Neuronal stem cell (in vitro differentiated cells): ENCODE results near the gene UBE2S.

Experiments
- DNase-seq: peaks from one replicate; pipeline ENCODE4 v3.0.0-alpha.2; 2013; ENCODE audit warnings: low spot score
- H2AFZ ChIP-seq: one replicate; pipeline ENCODE4 v1.6.1; 2013; ENCODE audit warnings: mild to moderate bottlenecking, low read length, inconsistent platforms
- H2AK5ac ChIP-seq: 2 replicates; pipeline ENCODE4 v1.6.1; 2013; ENCODE audit warnings: low read depth, mild to moderate bottlenecking, inconsistent platforms, low read length, moderate library complexity, mixed read lengths
- H2BK120ac ChIP-seq: 2 replicates; pipeline ENCODE4 v1.6.1; 2013; ENCODE audit warnings: low read depth, mild to moderate bottlenecking, inconsistent platforms, low read length, moderate library complexity, mixed read lengths
- H2BK12ac ChIP-seq: one replicate; pipeline ENCODE4 v1.6.1; 2013; ENCODE audit warnings: low read length, inconsistent platforms
- H2BK15ac ChIP-seq: 2 replicates; pipeline ENCODE4 v1.6.1; 2013; ENCODE audit warnings: mild to moderate bottlenecking, low read length, inconsistent platforms, mixed read lengths
- H2BK5ac ChIP-seq: one replicate; pipeline ENCODE4 v1.6.1; 2013; ENCODE audit warnings: inconsistent platforms, mild to moderate bottlenecking, low read length, moderate library complexity
- H3K14ac ChIP-seq: one replicate; pipeline ENCODE4 v1.6.1; 2013; ENCODE audit warnings: low read length, inconsistent platforms
- H3K18ac ChIP-seq: 2 replicates; pipeline ENCODE4 v1.6.1; 2013; ENCODE audit warnings: low read length, inconsistent platforms
- H3K23ac ChIP-seq: 2 replicates; pipeline ENCODE4 v1.6.1; 2013; ENCODE audit warnings: low read depth, mild to moderate bottlenecking, mixed read lengths, low read length, inconsistent platforms; ENCODE audit not compliant: poor library complexity
- H3K27ac ChIP-seq: replicated peaks from 3 replicates; pipeline ENCODE4 v1.5.1; 2013; ENCODE audit warnings: low read length, inconsistent platforms
- H3K27me3 ChIP-seq, 3 experiments: 2 replicates each; pipeline ENCODE4 v1.6.1; 2013; ENCODE audit warnings: low read length in 3 of 3, mild to moderate bottlenecking in 2 of 3, inconsistent platforms in 1 of 3, low read depth in 1 of 3, mixed read lengths in 1 of 3, moderate library complexity in 1 of 3; ENCODE audit not compliant: control insufficient read depth in 3 of 3, insufficient read depth in 3 of 3
- H3K36me3 ChIP-seq, 2 donors: replicated peaks in 1 of 2; 2 replicates each; pipeline ENCODE4 v1.6.1; 2013; ENCODE audit warnings: low read length in 2 of 2; ENCODE audit not compliant: control insufficient read depth in 2 of 2, insufficient read depth in 2 of 2
- H3K4ac ChIP-seq: 2 replicates; pipeline ENCODE4 v1.6.1; 2013; ENCODE audit warnings: inconsistent platforms, mild to moderate bottlenecking, low read length, moderate library complexity
- H3K4me1 ChIP-seq, 2 donors: 1 replicate in 1 of 2; 2 replicates in 1 of 2; pipeline ENCODE4 v1.6.1; 2013; ENCODE audit warnings: low read length in 2 of 2, low read depth in 1 of 2; ENCODE audit not compliant: control insufficient read depth in 2 of 2, insufficient read depth in 1 of 2
- H3K4me2 ChIP-seq: one replicate; pipeline ENCODE4 v1.6.1; 2013; ENCODE audit warnings: mild to moderate bottlenecking, low read length, inconsistent platforms; ENCODE audit not compliant: insufficient read depth, poor library complexity, severe bottlenecking
- H3K4me3 ChIP-seq, 2 donors: 2 replicates each; pipeline ENCODE4 v1.5.1; 2013; ENCODE audit warnings: low read length in 2 of 2, mild to moderate bottlenecking in 2 of 2, inconsistent platforms in 1 of 2, moderate library complexity in 1 of 2
- H3K79me1 ChIP-seq: one replicate; pipeline ENCODE4 v1.6.1; 2013; ENCODE audit warnings: low read depth, mild to moderate bottlenecking, inconsistent platforms, low read length, moderate library complexity
- H3K9ac ChIP-seq: one replicate; pipeline ENCODE4 v1.6.1; 2013; ENCODE audit warnings: mild to moderate bottlenecking, low read depth, low read length, inconsistent platforms; ENCODE audit not compliant: poor library complexity
- H3K9me3 ChIP-seq, 2 donors: replicated peaks in 1 of 2; 2 replicates each; pipeline versions ENCODE3 to v1.6.1; 2013; ENCODE audit warnings: low read length in 2 of 2, mild to moderate bottlenecking in 2 of 2, inconsistent platforms in 1 of 2, low read depth in 1 of 2, mixed read lengths in 1 of 2, moderate library complexity in 1 of 2; ENCODE audit not compliant: control insufficient read depth in 2 of 2, insufficient read depth in 1 of 2
- H4K8ac ChIP-seq: one replicate; pipeline ENCODE4 v1.6.1; 2013; ENCODE audit warnings: low read depth, mild to moderate bottlenecking, inconsistent platforms, low read length, moderate library complexity
- H4K91ac ChIP-seq: one replicate; pipeline ENCODE4 v1.6.1; 2013; ENCODE audit warnings: low read length, low read depth, mild to moderate bottlenecking, inconsistent platforms; ENCODE audit not compliant: poor library complexity
- WGBS, 2 donors: extraction: QIAGEN DNeasy Blood & Tissue Kit; methylation state at CpG; one replicate each; pipeline ENCODE4 v1.1.7; 2013; ENCODE audit warnings: missing lambda C conversion rate in 2 of 2, mixed read lengths in 1 of 2; ENCODE audit not compliant: insufficient read length in 2 of 2, insufficient replicate concordance in 1 of 2; ENCODE audit errors: extremely low coverage in 2 of 2; 5-methylcytosine and 5-hydroxymethylcytosine counted together

UBE2S gene

DNA sequence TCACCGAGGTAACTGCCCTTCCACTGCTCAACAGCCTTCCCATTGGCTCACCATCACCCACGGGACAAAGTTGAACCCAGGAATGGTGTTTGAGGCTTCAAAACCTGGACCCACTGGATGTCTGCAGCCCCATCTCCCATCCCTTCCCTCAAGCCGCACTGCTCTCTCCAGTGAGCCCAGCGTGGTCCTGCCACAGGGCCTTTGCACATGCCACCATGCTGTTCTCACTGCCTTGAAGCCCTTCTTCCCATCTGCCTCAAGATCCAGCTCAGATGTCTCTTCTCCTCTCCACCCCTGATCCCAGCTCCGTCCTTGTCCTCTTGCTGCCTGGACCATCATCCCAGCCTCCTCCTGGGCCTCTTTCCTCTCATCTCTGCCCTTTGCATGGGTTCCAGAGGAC lies 31.5 kb upstream of the UBE2S start:
- H4K91ac ChIP-seq = no peak overlapping the region
- no peaks in the 10 kb centered on the region for H3K36me3 ChIP-seq

GRCh38 chr19:55437410-55437809 lies 29.8 kb upstream of the UBE2S start:
- H3K9ac ChIP-seq = no peak overlapping the region
- H2BK15ac ChIP-seq = no peak overlapping the region
- H2BK5ac ChIP-seq = no peak overlapping the region
- no peak overlapping the region for H2BK120ac ChIP-seq
- H3K23ac ChIP-seq = no peak overlapping the region
- no peak overlapping the region for H3K27ac ChIP-seq
- H3K4me3 ChIP-seq = peak overlapping the region in 1 of 2 donors; percentile 62
- no peak overlapping the region for H4K91ac ChIP-seq
- H2AFZ ChIP-seq = no peak overlapping the region
- H3K14ac ChIP-seq = no peak overlapping the region
- H4K8ac ChIP-seq = no peak overlapping the region
- H3K79me1 ChIP-seq = peaks cover 4% of the 10 kb centered on the region
- WGBS, 2 donors = no CpG with 5 or more reads among the region's 17 CpGs
- no peak overlapping the region for H3K4me2 ChIP-seq
- H2AK5ac ChIP-seq = no peak overlapping the region
- no peak overlapping the region for H2BK12ac ChIP-seq
- H3K4me1 ChIP-seq = peaks cover 0 to 10% of the 10 kb centered on the region in 2 donors
- no peak overlapping the region for H3K4ac ChIP-seq
- peak; percentile 78 for DNase-seq
- H3K18ac ChIP-seq = no peak overlapping the region
- H3K9me3 ChIP-seq = peaks cover 0 to 11% of the 10 kb centered on the region in 2 donors
- peaks cover 16 to 51% (median 39%) of the 10 kb centered on the region in 3 experiments for H3K27me3 ChIP-seq
- no peaks in the 10 kb centered on the region for H3K36me3 ChIP-seq

More for the DNA sequence above, 31.5 kb upstream of the UBE2S start:
- Histone ChIP-seq H2BK5ac (no peak overlapping the region), H3K18ac (no peak overlapping the region), H2BK12ac (no peak overlapping the region), H3K27me3 (peaks cover 28 to 67% (median 52%) of the 10 kb centered on the region in 3 experiments), H3K79me1 (peaks cover 4% of the 10 kb centered on the region), H2AFZ (no peak overlapping the region), H3K9me3 (peaks cover 0 to 11% of the 10 kb centered on the region in 2 donors), H3K9ac (no peak overlapping the region), H2AK5ac (no peak overlapping the region), H3K14ac (no peak overlapping the region), H4K8ac (no peak overlapping the region), H3K4me3 (peak overlapping the region in 1 of 2 donors; percentile 33), H3K27ac (no peak overlapping the region), H2BK120ac (no peak overlapping the region), H3K23ac (peak overlapping the region; percentile 5), H2BK15ac (no peak overlapping the region), H3K4me1 (peaks cover 6 to 15% of the 10 kb centered on the region in 2 donors), H3K4me2 (no peak overlapping the region), H3K4ac (no peak overlapping the region)
- no peak for DNase-seq
- WGBS, 2 donors = no CpG with 5 or more reads among the region's 5 CpGs

GRCh38 chr19:55436847-55437246 lies 29.3 kb upstream of the UBE2S start:
- H3K4me3 ChIP-seq = no peak overlapping the region
- H3K27me3 ChIP-seq = peaks cover 14 to 45% (median 36%) of the 10 kb centered on the region in 3 experiments
- H3K9ac ChIP-seq = no peak overlapping the region
- no peaks in the 10 kb centered on the region for H3K36me3 ChIP-seq
- WGBS, 2 donors = no CpG with 5 or more reads among the region's 8 CpGs
- no peak overlapping the region for H4K91ac ChIP-seq
- no peak overlapping the region for H2AK5ac ChIP-seq
- H2BK15ac ChIP-seq = no peak overlapping the region
- H3K23ac ChIP-seq = no peak overlapping the region
- H2BK120ac ChIP-seq = no peak overlapping the region
- no peak overlapping the region for H3K14ac ChIP-seq
- H2AFZ ChIP-seq = no peak overlapping the region
- H3K18ac ChIP-seq = no peak overlapping the region
- H2BK12ac ChIP-seq = no peak overlapping the region
- H3K27ac ChIP-seq = no peak overlapping the region
- H2BK5ac ChIP-seq = no peak overlapping the region
- DNase-seq = no peak
- peaks cover 4% of the 10 kb centered on the region for H3K79me1 ChIP-seq
- H3K9me3 ChIP-seq = peaks cover 0 to 15% of the 10 kb centered on the region in 2 donors
- no peak overlapping the region for H3K4ac ChIP-seq
- no peak overlapping the region for H4K8ac ChIP-seq
- H3K4me1 ChIP-seq = peaks cover 0 to 10% of the 10 kb centered on the region in 2 donors
- H3K4me2 ChIP-seq = no peak overlapping the region

GRCh38 chr19:55435020-55435419 lies 27.4 kb upstream of the UBE2S start:
- Histone ChIP-seq H3K27ac (no peak overlapping the region), H3K79me1 (peaks cover 4% of the 10 kb centered on the region), H2BK120ac (no peak overlapping the region), H3K4me3 (peak overlapping the region in 1 of 2 donors; percentile 71), H4K8ac (peak overlapping the region; percentile 92), H2AFZ (no peak overlapping the region), H3K4ac (peak overlapping the region; percentile 76), H3K36me3 (no peaks in the 10 kb centered on the region), H3K23ac (peak overlapping the region; percentile 93), H3K4me2 (no peak overlapping the region), H3K27me3 (peaks cover 0 to 29% (median 17%) of the 10 kb centered on the region in 3 experiments), H2AK5ac (no peak overlapping the region), H2BK15ac (no peak overlapping the region), H4K91ac (no peak overlapping the region), H3K4me1 (no peaks in the 10 kb centered on the region), H3K14ac (peak overlapping the region; percentile 56), H2BK12ac (peak overlapping the region; percentile 16), H2BK5ac (no peak overlapping the region), H3K9ac (peak overlapping the region; percentile 88), H3K9me3 (peaks cover 0 to 17% of the 10 kb centered on the region in 2 donors), H3K18ac (no peak overlapping the region)
- no peak for DNase-seq
- WGBS, 2 donors = 100% methylated on average over 4 of the region's 4 CpGs; no CpG with 5 or more reads in 1 of the 2 donors
